SW 1271 (cell line): Measurements from ENCODE around the gene PCNT.
"Not testable (repeated sequence)": the region's sequence is repeated elsewhere in the genome, so short reads cannot be mapped to it uniquely, and the experiment has no call there.

Experiments used
- DNase-seq, 2 experiments: peaks; one replicate each; lab custom pipeline; 2025; lab: John Stamatoyannopoulos, UW

PCNT gene

DNA sequence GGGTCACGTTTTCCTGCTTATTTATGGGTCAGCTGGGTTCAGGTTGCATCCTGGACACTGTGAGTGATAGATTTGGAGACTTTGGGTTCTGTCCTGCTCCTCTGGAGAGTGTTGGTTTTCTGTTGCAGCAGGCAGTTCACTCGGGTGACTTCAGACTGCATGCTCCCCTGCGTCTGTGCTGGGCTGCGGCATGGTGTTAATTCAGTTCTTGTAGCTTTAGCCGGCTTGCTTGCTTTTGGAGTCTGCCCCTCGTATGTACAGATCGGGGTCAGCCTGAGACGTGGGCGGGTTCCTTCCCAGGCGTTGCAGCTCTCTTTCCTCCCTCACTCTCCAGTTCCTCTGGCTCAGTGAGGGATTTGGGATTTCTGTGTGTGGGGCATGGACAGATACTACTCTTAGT, 38.0 kb downstream of the PCNT start:
- DNase-seq = no peak

- no peak for DNase-seq
Measured at GRCh38 chr21:46362946-46363345, 39.0 kb downstream of the PCNT start.

- no peak for DNase-seq
Measured at GRCh38 chr21:46363698-46364097, 39.7 kb downstream of the PCNT start.

DNA sequence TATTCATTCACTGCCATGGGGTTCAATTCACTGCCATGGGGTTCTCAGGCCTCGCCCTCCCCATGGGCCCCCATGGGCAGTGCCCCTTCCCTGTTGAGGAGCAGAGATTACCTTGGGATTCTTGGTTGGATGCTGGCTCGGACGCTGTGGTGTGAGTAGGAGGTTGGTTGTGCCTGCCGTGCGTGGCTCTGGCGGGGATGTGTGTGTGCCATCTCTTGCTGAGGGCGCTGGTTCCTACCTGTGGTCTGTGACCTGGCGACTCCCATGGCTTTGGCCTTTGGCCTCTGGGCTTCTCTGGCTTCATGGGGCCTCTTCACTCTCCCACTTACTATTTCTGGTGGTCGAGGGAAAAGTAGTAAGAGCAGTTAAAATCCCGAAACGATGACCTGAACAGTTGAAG, 42.1 kb downstream of the PCNT start:
- no peak for DNase-seq

DNA sequence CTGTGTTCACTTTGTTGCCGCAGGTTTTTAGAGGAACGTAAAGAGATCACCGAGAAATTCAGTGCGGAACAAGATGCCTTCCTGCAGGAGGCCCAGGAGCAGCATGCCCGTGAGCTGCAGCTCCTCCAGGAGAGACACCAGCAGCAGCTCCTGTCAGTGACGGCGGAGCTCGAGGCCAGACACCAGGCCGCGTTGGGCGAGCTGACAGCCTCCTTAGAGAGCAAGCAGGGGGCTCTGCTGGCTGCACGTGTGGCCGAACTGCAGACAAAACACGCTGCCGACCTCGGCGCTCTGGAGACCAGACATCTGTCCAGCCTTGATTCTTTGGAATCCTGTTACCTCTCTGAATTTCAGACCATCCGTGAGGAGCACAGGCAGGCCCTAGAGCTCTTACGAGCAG, 42.6 kb downstream of the PCNT start:
- no peak for DNase-seq

DNA sequence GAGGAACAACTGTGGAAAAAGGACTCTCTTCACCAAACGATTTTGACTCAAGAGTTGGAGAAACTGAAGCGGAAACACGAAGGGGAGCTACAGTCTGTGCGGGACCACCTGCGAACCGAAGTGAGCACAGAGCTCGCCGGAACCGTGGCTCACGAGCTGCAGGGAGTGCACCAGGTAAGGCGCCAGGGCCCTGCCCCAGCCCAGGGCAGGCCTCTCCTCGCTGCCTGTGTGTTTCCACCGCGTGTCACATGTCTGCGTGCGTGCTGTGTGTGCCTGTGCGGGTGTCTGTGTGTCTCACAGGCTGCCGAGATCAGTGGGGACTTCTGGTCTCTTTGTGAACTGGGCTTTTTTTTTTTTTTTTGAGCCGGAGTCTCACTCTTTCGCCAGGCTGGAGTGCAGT, 43.0 kb downstream of the PCNT start:
- DNase-seq = no peak

GRCh38 chr21:46368533-46369285, 44.8 kb downstream of the PCNT start:
- DNase-seq = no peak

GRCh38 chr21:46369520-46370235, 45.7 kb downstream of the PCNT start:
- DNase-seq = no peak

DNA sequence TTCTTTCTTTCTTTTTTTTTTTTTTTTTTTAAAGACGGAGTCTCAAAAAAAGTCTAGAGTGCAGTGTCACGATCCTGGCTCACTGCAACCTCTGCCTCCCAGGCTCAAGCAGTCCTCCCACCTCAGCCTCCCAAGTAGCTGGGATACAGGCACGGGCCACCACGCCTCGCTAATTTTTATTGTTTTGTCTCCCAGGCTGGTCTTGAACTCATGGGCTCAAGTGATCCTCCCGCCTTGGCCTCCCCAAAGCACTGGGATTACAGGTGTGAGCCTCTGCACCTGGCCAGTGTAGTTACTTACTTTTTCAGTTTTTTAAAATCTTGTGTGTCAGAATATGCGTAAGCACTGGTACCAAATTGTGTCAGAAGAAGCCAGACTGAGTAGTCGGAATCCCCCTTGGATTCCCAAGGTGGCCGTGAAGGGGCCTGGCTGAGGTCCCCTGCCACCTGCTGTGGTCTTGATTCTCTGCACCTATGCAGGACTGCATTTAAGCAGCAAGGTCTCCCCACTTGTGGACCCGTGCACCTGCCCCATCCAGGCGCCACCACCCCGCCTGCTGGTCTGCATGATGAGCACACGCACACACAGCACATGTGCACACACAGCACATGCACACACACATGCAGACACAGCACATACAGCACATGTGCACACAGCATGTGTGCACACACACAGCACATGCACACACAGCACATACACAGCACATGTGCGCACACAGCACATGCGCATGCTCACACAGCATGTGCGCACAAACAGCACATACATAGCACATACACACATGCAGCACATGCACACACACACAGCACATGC, 47.5 kb downstream of the PCNT start:
- no peak for DNase-seq

DNA sequence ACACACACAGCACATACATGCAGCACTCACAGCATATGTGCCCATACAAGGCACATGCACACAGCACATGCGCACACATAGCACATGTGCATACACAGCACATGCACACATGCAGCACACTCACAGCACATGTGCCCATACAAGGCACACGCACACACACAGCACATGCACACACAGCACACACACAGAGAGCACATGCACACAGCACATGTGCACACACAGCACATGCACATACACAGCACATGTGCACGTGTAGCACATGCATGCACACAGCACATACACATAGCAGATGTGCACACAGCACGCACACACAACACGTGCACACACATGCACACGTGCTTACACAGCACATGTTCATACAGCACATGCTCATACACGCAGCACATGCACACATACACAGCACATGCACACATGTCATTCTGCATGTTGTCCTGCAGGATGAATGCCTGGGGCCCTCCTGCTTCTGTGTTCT, 48.1 kb downstream of the PCNT start:
- no peak for DNase-seq

DNA sequence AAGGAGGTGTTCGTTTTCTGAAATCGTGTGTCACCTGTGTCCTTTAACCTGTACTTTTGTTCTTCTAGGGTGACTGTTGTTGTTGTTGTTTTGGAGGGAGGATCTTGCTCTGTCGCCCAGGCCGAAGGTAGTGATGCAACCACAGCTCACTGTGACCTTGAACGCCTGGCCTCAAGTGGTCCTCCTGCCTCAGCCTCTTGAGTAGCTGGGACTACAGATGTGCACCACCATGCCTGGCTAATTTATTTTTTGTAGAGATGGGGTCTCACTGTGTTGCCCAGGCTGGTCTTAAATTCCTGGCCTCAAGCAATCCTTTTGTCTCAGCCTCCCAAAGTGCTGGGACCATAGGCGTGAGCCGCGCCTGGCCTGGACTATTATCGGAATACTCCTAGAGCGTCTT, 49.0 kb downstream of the PCNT start:
- not testable (repeated sequence) for DNase-seq

GRCh38 chr21:46374761-46375389, 50.9 kb downstream of the PCNT start:
- DNase-seq = no peak

DNA sequence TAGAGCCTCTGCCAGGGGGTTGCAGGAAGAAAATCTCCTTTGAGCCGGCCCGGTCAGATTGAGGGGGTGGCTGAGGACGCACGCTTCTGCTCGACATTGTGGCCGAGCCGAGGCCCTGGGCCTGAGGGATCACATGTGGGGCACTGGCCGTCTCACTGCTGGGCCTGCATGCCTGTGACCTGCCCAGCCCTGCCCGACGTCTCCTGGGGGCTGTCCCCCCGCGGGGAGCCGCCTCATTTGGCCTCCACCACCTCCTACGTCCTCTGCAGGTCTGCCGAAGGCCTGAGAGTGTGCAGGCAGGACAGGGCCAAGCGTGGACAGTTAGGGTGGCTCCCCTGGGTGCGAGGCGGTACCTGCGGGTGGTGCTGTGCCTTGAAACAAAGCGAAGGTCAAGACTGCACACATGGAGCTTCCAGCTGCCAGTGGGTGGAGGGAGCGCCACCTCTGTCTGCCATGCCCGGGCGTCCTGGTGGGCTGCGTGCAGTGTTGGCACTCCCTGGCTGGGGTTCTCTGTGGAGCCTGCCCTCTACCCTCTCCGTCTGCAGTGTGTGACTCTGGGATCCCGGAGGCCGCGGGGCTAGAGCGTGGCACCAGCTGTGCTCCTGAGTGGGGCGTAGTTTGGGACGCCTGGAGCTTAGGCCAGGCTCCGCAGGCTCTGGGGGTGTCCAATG, 51.7 kb downstream of the PCNT start:
- DNase-seq = no peak

GRCh38 chr21:46376231-46376628, 52.3 kb downstream of the PCNT start:
- no peak for DNase-seq

DNA sequence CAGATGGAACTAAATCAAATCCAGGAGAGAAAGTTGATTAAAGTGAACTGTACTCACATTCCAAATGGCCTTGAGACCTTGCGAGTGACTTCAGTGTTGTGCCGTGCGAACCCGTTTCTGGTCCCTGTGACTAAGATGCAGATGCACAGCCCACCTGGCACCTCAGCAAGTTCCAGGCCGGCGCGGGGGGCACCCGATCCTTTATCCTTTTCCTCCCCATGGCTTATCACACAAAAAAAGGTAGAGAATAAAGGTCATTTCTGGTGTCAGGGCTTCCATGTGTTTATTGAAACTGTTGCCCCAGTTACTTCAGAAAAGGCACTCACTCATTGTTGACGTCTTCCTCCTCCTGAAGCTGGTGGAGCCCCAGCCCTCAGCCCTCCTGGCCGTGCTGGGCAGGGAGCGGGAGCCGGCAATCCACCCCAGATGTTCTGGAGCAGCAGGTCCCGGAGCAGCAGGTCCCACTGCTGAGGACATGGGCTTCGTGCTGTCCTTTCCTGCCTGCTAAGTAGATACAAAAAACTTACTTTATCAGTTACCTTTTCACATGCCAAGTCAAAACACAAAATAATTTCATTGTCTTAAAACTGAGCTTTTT, 53.0 kb downstream of the PCNT start:
- DNase-seq = no peak

DNA sequence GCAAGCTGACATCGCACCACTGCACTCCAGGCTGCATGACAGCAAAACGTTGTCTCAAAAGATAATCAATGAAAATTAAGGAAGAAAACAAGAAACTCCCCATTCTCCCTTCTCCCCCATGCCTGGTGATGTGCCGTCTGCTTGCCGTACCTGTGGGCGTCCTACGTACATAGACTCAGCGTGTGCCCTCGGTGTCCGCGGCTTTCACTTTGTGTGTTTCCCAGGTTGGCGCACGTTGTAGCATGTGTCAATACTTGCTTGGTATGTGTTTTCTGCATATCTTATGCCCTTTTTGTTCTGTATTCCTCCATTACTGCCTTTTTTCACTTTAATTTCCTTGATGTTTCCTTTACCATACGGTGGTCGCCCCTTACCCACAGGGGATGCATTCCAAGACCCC, 53.8 kb downstream of the PCNT start:
- no peak for DNase-seq

- no peak for DNase-seq
Measured at GRCh38 chr21:46379105-46379504, 55.1 kb downstream of the PCNT start.

GRCh38 chr21:46379691-46380090, 55.7 kb downstream of the PCNT start:
- DNase-seq = no peak

- DNase-seq = no peak
Measured at GRCh38 chr21:46381541-46381940, 57.6 kb downstream of the PCNT start.

- no peak for DNase-seq
Measured at GRCh38 chr21:46384556-46384955, 60.6 kb downstream of the PCNT start.
